Naive thymus-derived CD8-positive, alpha-beta T cell (primary cell): ENCODE measurements around the gene RAB3IL1. TPM values are rescaled to one million over a fixed set of nuclear protein-coding genes. Genes with fewer than 3 reads are reported as not detected.
A peak's percentile ranks its signal among the peaks of the same experiment; 100 is the strongest.

Experiments used
- ATAC-seq, 2 donors: fragments of 150-1000 bp; cut with Tn5 transposase in 1 of 2; sonication (Bioruptor Pico), chemical (Tn5 transposase) in 1 of 2; 1 replicate in 1 of 2; 2 replicates in 1 of 2; pipeline ENCODE4 v1.10.0; 2021; ENCODE audit warnings: mild to moderate bottlenecking in 2 of 2, moderate library complexity in 2 of 2
- POLR2A ChIA-PET: fragments of 350-600 bp; sonication (Branson Sonifier 250); formaldehyde crosslinking; loops from one replicate; lab custom pipeline; 2021; ENCODE audit warnings: antibody characterized with exemption; lab: Charles Lee
- DNase-seq, 10 donors: peaks; one replicate each; pipeline versions ENCODE4 v3.0.0 to v3.0.0-alpha.2; 2020 to 2022
- H3K27ac Mint-ChIP-seq, 10 donors: one replicate each; pipeline ENCODE4 v1.8.0; 2020 to 2022; ENCODE audit warnings: mild to moderate bottlenecking in 10 of 10, mixed read lengths in 10 of 10, moderate library complexity in 4 of 10, inconsistent platforms in 1 of 10
- H3K27me3 Mint-ChIP-seq, 5 donors: one replicate each; pipeline ENCODE4 v1.8.0; 2021 to 2022; ENCODE audit warnings: mixed read lengths in 5 of 5
- H3K36me3 Mint-ChIP-seq, 3 donors: one replicate each; pipeline ENCODE4 v1.8.0; 2020 to 2022; ENCODE audit warnings: mixed read lengths in 3 of 3, mild to moderate bottlenecking in 2 of 3, inconsistent platforms in 1 of 3
- H3K4me1 Mint-ChIP-seq, 4 donors: one replicate each; pipeline ENCODE4 v1.8.0; 2021 to 2022; ENCODE audit warnings: mixed read lengths in 4 of 4
- H3K4me3 Mint-ChIP-seq, 10 donors: one replicate each; pipeline ENCODE4 v1.8.0; 2020 to 2022; ENCODE audit warnings: mild to moderate bottlenecking in 10 of 10, mixed read lengths in 10 of 10, moderate library complexity in 6 of 10, inconsistent platforms in 1 of 10
- H3K9me3 Mint-ChIP-seq, 9 donors: one replicate each; pipeline ENCODE4 v1.8.0; 2020 to 2022; ENCODE audit warnings: mixed read lengths in 9 of 9, mild to moderate bottlenecking in 3 of 9, inconsistent platforms in 1 of 9, moderate library complexity in 1 of 9
- microRNA-seq: library from miRNA; unstranded; fragments of <30 nt; microRNA quantifications from one replicate; pipeline ENCODE4 v1.2.0, GENCODE V29; 2022; ENCODE audit warnings: borderline microRNAs expressed
- polyA plus RNA-seq, 3 donors: library from polyadenylated mRNA; unstranded; fragments of 300-500 nt; fragmentation: Illumina TruSeq; gene quantifications; one replicate each; pipeline ENCODE4 v1.2.3, GENCODE V29; 2021
- total RNA-seq, 8 experiments: library from RNA in 2 of 8; stranded (reverse) in 2 of 8; gene quantifications; one replicate each; pipeline ENCODE4 v1.2.3 and lab custom pipeline; 2021 to 2026

RAB3IL1 gene
- total and polyA plus RNA-seq, 5 experiments from 2014 or later = 0.23 to 0.82 TPM; not detected in 3

- POLR2A ChIA-PET = no interaction called here
- no peaks in the 10 kb centered on the region for H3K27me3 Mint-ChIP-seq
- DNase-seq (no peak), ATAC-seq (no peak)
- no peaks in the 10 kb centered on the region for H3K36me3 Mint-ChIP-seq
- H3K4me3 Mint-ChIP-seq = no peak overlapping the region
- H3K9me3 Mint-ChIP-seq = no peaks in the 10 kb centered on the region
- no peaks in the 10 kb centered on the region for H3K4me1 Mint-ChIP-seq
- H3K27ac Mint-ChIP-seq = no peak overlapping the region
These were observed 68.7 kb downstream of the RAB3IL1 start for GRCh38 chr11:61848631-61849030.

DNA sequence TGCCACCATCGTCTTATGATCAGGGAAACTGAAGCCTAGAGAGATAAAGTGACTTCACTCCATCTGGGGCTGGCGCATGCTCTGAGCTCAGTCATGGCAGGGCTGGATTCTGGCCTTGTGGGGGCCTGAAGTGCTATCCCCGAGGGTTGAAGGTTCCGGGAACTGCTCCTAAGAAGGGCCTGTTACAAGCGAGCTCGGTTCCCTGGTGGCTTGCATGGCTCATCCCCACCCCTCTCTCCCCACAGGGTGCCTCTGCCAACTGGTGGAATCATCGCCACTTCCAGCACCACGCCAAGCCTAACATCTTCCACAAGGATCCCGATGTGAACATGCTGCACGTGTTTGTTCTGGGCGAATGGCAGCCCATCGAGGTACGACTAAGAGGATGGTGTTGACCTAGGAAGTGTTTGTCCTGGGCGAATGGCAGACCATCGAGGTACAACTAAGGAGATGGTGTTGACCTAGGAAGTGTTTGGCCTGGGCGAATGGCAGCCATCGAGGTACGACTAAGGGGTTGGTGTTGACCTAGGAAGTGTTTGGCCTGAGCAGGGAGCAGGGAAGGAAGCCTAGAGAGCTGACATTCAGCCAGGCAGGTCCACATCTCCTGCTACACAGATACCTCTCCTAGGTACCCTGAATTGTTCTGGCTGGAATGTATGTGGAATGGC is 69.3 kb downstream of the RAB3IL1 start:
- Mint-ChIP-seq H3K27me3 (no peaks in the 10 kb centered on the region), H3K36me3 (no peaks in the 10 kb centered on the region), H3K9me3 (no peaks in the 10 kb centered on the region), H3K4me1 (no peaks in the 10 kb centered on the region), H3K27ac (peak overlapping the region in 1 of 10 donors; percentile 58), H3K4me3 (no peak overlapping the region)
- DNase-seq = no peak
- ATAC-seq = no peak
- POLR2A ChIA-PET = no interaction called here

Small RNAs within 50 kb of the gene (microRNA-seq; reads per million reads assigned to microRNA genes)
- not detected for gene MIR6746

Other genes starting within 250 kb of the RAB3IL1 start
- under 1 TPM; 0.08 to 0.13 TPM for gene DAGLA, start 237.2 kb downstream of the RAB3IL1 start, total RNA-seq
- not detected for gene DAGLA, start 237.2 kb downstream of the RAB3IL1 start, polyA plus RNA-seq
- under 1 TPM; 0.47 to 0.68 TPM for gene MYRF, start 164.9 kb downstream of the RAB3IL1 start, total RNA-seq
- under 1 TPM in 2 of 3 donors, not detected in 1; 0.26 to 0.52 TPM for gene MYRF, start 164.9 kb downstream of the RAB3IL1 start, polyA plus RNA-seq
- 10 to 100 TPM; 84.4 to 87.7 TPM for gene TMEM258, start 125.0 kb downstream of the RAB3IL1 start, total RNA-seq
- gene TMEM258, start 125.0 kb downstream of the RAB3IL1 start, polyA plus RNA-seq = 100 to 1,000 TPM; 205 to 256 (median 225) TPM
- gene FEN1, start 124.7 kb downstream of the RAB3IL1 start, total RNA-seq = 1 to 10 TPM; 8.3 to 8.6 TPM
- 10 to 100 TPM in 2 of 3 donors, 1 to 10 TPM in 1; 10.0 to 13.1 (median 10.2) TPM for gene FEN1, start 124.7 kb downstream of the RAB3IL1 start, polyA plus RNA-seq
- gene FADS1, start 100.6 kb downstream of the RAB3IL1 start, total RNA-seq = under 1 TPM; 0.55 to 0.60 TPM
- gene FADS1, start 100.6 kb downstream of the RAB3IL1 start, polyA plus RNA-seq = 1 to 10 TPM in 2 of 3 donors, not detected in 1; 1.7 to 4.7 TPM
- not detected for gene FADS2, start 89.3 kb downstream of the RAB3IL1 start, total RNA-seq
- gene FADS2, start 89.3 kb downstream of the RAB3IL1 start, polyA plus RNA-seq = 1 to 10 TPM in 2 of 3 donors, under 1 TPM in 1; 0.06 to 9.6 (median 4.2) TPM
- gene FADS3, start 26.0 kb downstream of the RAB3IL1 start, total RNA-seq = 1 to 10 TPM; 5.1 to 5.7 TPM
- 1 to 10 TPM in 2 of 3 donors, under 1 TPM in 1; 0.33 to 1.5 (median 1.2) TPM for gene FADS3, start 26.0 kb downstream of the RAB3IL1 start, polyA plus RNA-seq
- under 1 TPM in 1 of 2 experiments, not detected in 1; 0.08 TPM for gene BEST1, start 32.8 kb upstream of the RAB3IL1 start, total RNA-seq
- gene BEST1, start 32.8 kb upstream of the RAB3IL1 start, polyA plus RNA-seq = 1 to 10 TPM in 1 of 3 donors, under 1 TPM in 2; 0.43 to 1.0 (median 0.66) TPM
- 100 to 1,000 TPM; 571 to 598 TPM for gene FTH1, start 50.1 kb upstream of the RAB3IL1 start, total RNA-seq
- gene FTH1, start 50.1 kb upstream of the RAB3IL1 start, polyA plus RNA-seq = 1,000 to 10,000 TPM; 1,933 to 2,491 (median 2,221) TPM
- gene INCENP, start 206.4 kb upstream of the RAB3IL1 start, total RNA-seq = 10 to 100 TPM; 27.9 to 28.2 TPM
- gene INCENP, start 206.4 kb upstream of the RAB3IL1 start, polyA plus RNA-seq = 1 to 10 TPM in 2 of 3 donors, under 1 TPM in 1; 0.73 to 1.8 (median 1.3) TPM